ENCODE results near the gene RNF213.

DNA sequence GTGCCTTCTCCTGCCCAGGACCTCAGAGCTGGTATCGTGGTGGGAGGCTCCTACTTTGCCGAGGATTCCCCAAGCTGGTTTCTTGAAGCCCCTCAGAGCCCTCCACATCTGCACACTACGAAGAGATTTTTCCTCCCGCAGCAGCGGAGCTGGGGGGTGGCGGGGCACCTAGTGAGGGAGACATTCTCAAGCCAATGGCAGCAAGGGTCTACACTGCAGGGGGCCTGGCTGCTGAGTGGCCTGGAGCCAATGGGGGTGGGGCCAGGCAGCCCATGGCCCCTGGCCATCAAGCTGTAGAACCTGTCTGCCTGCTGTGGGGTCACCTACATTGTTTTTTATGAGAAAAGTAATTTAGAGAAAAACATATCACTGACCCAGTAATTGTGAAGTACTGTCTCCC lies 35.4 kb upstream of the RNF213 start:
- TF ChIP-seq, protein P1, sequence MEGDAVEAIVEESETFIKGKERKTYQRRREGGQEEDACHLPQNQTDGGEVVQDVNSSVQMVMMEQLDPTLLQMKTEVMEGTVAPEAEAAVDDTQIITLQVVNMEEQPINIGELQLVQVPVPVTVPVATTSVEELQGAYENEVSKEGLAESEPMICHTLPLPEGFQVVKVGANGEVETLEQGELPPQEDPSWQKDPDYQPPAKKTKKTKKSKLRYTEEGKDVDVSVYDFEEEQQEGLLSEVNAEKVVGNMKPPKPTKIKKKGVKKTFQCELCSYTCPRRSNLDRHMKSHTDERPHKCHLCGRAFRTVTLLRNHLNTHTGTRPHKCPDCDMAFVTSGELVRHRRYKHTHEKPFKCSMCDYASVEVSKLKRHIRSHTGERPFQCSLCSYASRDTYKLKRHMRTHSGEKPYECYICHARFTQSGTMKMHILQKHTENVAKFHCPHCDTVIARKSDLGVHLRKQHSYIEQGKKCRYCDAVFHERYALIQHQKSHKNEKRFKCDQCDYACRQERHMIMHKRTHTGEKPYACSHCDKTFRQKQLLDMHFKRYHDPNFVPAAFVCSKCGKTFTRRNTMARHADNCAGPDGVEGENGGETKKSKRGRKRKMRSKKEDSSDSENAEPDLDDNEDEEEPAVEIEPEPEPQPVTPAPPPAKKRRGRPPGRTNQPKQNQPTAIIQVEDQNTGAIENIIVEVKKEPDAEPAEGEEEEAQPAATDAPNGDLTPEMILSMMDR (IDR thresholded peaks at IDR 0.05): no peak
- no peak for TF ChIP-seq POLR2AphosphoS5 (IDR thresholded peaks at IDR 0.05)
- no peak for TF ChIP-seq POLR2A (IDR thresholded peaks at IDR 0.05)
